HG03103 (cell line): ENCODE results near the gene APBB1IP.
"Not testable (repeated sequence)": the region's sequence is repeated elsewhere in the genome, so short reads cannot be mapped to it uniquely, and the experiment has no call there.

Source experiments
- ATAC-seq: cut with Tn5 transposase; IDR thresholded peaks from one replicate; pipeline ENCODE4 v1.9.1; 2021; ENCODE audit warnings: low read depth; ENCODE audit not compliant: unreplicated experiment

The APBB1IP gene, protein sequence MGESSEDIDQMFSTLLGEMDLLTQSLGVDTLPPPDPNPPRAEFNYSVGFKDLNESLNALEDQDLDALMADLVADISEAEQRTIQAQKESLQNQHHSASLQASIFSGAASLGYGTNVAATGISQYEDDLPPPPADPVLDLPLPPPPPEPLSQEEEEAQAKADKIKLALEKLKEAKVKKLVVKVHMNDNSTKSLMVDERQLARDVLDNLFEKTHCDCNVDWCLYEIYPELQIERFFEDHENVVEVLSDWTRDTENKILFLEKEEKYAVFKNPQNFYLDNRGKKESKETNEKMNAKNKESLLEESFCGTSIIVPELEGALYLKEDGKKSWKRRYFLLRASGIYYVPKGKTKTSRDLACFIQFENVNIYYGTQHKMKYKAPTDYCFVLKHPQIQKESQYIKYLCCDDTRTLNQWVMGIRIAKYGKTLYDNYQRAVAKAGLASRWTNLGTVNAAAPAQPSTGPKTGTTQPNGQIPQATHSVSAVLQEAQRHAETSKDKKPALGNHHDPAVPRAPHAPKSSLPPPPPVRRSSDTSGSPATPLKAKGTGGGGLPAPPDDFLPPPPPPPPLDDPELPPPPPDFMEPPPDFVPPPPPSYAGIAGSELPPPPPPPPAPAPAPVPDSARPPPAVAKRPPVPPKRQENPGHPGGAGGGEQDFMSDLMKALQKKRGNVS

GRCh38 chr10:26437637-26438461 lies at the start of gene APBB1IP:
TSS of gene APBB1IP (plus strand) at chr10:26438341. CDS start at chr10:26492327, 53,986 bp downstream.
- peak; percentile 51 for ATAC-seq

DNA sequence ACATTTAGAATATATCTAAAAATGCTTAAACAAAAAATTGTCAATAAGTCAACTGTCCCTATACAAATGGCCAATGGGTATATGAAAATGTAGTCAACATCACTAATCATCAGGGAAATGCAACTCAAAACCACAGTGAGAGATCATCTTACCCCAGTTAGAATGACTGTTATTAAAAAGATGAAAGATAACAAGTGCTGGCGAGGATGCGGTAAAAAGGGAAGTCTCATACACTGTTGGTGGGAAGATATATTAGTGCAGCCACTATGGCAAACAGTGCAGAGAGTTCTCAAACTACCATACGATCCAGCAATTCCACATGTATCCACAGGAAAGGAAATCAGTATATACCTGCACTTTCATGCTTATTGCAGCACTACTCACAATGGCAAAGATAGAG lies 48.6 kb upstream of the APBB1IP start:
- no peak for ATAC-seq

DNA sequence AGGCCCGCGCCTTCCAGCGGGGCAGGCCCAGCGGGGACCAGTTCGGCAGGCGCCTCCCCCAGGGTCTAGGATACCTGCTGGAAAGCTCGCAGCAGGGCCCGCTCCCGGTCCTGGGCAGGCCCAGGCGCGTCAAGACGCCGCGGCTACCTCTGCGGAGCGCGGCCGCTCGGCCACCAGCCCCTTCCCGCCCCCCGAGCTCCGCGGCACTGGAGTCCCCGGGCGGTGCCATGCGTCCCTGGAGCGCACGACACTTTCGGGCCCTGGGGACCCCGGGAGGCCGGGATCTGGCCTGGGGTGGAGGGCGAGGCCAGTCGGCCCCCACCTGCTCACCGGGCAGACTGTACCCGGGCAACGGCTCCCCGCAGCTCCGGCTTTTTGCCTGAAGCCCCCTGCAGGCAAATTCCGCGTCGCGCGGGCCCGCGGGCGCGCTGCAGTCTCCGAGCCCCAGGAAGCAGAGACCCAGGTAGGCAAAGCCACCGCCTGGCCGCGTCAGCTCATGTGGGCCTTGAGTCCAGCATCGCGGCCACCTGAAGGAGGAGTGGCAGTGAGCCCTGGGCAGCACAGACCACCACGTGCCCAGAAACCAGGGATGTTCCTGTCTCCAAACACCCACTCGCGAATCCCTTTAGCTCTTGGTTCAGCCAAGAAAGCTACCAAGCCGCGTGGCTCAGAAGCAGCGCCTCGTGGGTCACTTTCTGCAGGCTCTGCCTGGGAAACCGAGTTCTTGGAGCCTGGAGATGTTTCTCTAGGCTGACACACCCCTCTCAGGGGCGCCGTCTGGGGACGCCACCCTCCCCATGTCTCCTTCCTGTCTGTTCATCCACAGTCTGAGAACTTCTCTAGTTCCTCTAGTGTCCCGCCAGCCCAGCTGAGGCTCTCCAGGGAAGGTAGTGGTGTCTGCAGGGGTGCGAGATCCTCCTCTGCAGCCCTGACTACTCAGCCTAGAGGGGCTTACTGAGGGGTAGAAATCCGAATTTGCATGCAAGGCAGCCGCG lies 46.1 kb upstream of the APBB1IP start:
- ATAC-seq = no peak

GRCh38 chr10:26398353-26398752 lies 39.8 kb upstream of the APBB1IP start:
- ATAC-seq = not testable (repeated sequence)

GRCh38 chr10:26407406-26407969 lies 30.7 kb upstream of the APBB1IP start:
- no peak for ATAC-seq

GRCh38 chr10:26408858-26409494 lies 29.2 kb upstream of the APBB1IP start:
- no peak for ATAC-seq

GRCh38 chr10:26410356-26410755 lies 27.8 kb upstream of the APBB1IP start:
- ATAC-seq = no peak

- no peak for ATAC-seq
Measured at GRCh38 chr10:26412932-26413331, 25.2 kb upstream of the APBB1IP start.

DNA sequence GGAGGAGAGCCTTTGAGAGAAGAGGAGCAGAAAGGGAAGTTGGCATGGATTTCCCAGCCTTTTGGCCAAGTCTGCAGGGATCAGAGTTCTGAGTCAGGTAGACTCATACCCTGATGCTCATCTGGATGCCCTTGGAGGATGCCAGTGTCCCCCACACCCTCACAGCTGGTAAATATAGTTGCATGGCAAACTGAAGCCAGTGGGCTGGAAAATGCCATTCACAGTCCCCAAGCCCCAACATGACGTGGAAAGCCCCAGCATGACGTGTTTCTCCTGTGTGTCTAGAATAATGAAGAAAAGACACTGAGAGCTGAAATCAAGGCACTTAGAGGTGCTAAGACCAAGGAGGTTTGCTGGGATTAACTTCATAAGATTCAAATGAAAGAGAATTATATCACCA lies 24.8 kb upstream of the APBB1IP start:
- ATAC-seq = no peak

DNA sequence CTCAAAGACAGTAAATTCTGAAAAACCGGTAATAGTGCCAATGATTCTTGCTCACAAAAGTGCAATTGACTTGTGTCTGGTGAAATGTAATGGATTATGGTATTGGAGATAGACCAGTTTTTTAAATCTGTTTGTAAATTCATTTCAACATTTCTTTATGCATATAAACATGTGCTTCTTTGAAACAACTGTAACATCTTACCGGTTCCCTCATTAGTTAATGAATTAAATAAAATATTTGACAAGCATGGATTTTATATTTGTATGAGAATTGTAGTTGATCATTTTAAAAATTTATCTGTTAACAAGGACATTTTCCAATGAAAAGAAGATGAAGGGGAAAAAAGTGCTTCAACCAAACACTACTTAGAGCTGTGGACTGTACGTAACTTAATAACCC lies 21.0 kb upstream of the APBB1IP start:
- no peak for ATAC-seq

DNA sequence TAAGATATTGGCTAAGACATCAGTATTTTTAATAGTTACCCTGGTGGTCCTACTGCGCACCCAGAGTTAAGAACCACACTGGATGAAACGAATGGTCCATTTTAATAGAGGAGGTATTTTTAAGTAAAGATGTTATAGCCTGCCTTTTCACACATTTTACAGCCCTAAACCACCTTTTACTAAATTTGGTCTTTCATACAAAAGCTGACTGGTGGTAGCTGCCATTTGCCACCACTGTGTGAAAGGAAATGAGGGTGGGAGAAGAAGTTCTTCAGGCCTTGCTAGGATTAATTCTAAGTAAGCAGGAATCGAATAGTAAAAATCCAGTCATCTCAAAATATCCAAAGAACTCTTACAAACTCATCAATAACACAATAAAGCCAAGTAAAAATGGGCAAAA lies 15.2 kb upstream of the APBB1IP start:
- ATAC-seq = no peak

DNA sequence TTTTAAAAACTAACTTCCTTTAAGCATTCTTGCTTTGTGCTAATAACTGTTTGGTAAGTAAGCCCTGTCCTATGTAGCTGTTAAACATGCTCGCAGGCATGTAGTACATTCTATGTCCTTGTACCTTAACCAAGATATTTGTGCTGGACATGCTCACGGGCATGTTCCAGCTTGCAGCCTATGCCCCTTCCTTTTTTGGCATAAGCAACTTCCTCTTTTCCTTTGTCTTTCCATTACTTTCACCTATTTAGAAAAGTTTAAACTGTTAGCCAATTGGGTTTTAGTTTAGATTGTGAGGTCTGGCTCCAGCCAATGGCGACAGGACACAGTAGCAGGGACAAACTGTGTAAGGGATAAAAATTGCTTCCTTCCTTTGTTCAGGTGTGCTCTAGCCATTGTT lies 14.4 kb upstream of the APBB1IP start:
- no peak for ATAC-seq

- ATAC-seq = peak; percentile 88
Measured at GRCh38 chr10:26430641-26431163, 7.4 kb upstream of the APBB1IP start.

GRCh38 chr10:26432938-26433337 lies 5.2 kb upstream of the APBB1IP start:
- ATAC-seq = no peak

- no peak for ATAC-seq
Measured at GRCh38 chr10:26435852-26436251, 2.3 kb upstream of the APBB1IP start.

- no peak for ATAC-seq
Measured at GRCh38 chr10:26436848-26437247, 1.3 kb upstream of the APBB1IP start.

- peak; percentile 31 for ATAC-seq
Measured at GRCh38 chr10:26438534-26439341, 597 bp downstream of the APBB1IP start.
